ENCODE data around the gene FAM228A.

FAM228A gene

DNA sequence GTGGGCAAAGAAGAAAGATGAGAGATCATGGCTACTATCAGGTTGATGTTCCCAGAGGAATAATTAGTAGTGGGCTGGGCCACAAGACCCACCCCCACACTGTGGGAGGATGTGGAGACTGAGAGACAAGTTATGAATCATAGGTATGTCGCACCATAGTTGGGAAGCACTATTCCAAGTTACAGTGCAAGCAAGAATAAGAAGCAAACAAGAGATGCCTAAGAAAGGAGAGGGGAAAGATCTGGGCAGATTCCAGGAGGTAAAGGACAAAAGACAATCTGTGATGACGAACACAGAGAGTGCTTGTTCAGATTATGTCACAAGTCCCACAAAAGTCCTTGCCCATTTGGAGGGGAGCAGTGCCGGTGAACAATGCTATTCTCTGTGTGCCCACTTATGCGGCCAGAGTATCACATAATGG is 56.6 kb downstream of the FAM228A start:
- Histone ChIP-seq H3K27me3 (ENCODE audit: insufficient read depth, low read depth, severe bottlenecking) (no peaks in the 10 kb centered on the region), H3K4me3 (ENCODE audit: low read depth, low read length) (no peak overlapping the region), H3K9me3 (ENCODE audit: severe bottlenecking) (no peaks in the 10 kb centered on the region), H3K36me3 (no peaks in the 10 kb centered on the region), H3K27ac (no peak overlapping the region)
- TF ChIP-seq CTCF (IDR thresholded peaks at IDR 0.05; ENCODE audit: low read depth, low read length): no peak
- DNase-seq: no peak

- no peak for TF ChIP-seq CTCF (IDR thresholded peaks at IDR 0.05; ENCODE audit: low read depth, low read length)
- no peaks in the 10 kb centered on the region for H3K27me3 ChIP-seq (ENCODE audit: insufficient read depth, low read depth, severe bottlenecking)
- no peak overlapping the region for H3K4me3 ChIP-seq (ENCODE audit: low read depth, low read length)
- DNase-seq: no peak
- no peaks in the 10 kb centered on the region for H3K36me3 ChIP-seq
- H3K27ac ChIP-seq: no peak overlapping the region
- no peaks in the 10 kb centered on the region for H3K9me3 ChIP-seq (ENCODE audit: severe bottlenecking)
Measured at GRCh38 chr2:24233321-24233720, 58.5 kb downstream of the FAM228A start.

- TF ChIP-seq CTCF (IDR thresholded peaks at IDR 0.05; ENCODE audit: low read depth, low read length): no peak
- no peaks in the 10 kb centered on the region for H3K36me3 ChIP-seq
- no peak overlapping the region for H3K4me3 ChIP-seq (ENCODE audit: low read depth, low read length)
Measured at GRCh38 chr2:24237313-24237712, 62.5 kb downstream of the FAM228A start.

DNA sequence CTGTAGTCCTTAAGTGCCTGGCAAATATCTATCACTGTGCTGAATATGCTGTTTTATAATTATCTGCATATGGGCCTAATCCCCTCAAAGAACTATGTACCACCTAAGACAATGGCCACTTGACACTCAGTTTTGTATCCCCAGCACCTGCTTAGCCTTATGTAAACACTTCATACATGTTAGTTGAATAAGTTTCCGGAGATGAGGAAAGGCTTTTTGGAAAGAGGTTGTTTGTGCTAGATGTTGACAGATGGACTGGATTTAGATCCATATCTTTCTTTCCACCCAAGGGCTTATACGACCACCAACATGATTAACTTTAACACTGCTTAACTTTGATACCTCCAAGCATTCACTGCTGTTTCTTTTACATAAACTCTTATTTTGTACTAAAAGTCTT is 63.3 kb downstream of the FAM228A start:
- no peak overlapping the region for H3K4me3 ChIP-seq (ENCODE audit: low read depth, low read length)
- no peak for TF ChIP-seq CTCF (IDR thresholded peaks at IDR 0.05; ENCODE audit: low read depth, low read length)
- no peaks in the 10 kb centered on the region for H3K36me3 ChIP-seq
- no peaks in the 10 kb centered on the region for H3K27me3 ChIP-seq (ENCODE audit: insufficient read depth, low read depth, severe bottlenecking)
- H3K9me3 ChIP-seq (ENCODE audit: severe bottlenecking): no peaks in the 10 kb centered on the region
- no peak for DNase-seq
- no peak overlapping the region for H3K27ac ChIP-seq

More at GRCh38 chr2:24237313-24237712, 62.5 kb downstream of the FAM228A start:
- no peaks in the 10 kb centered on the region for H3K27me3 ChIP-seq (ENCODE audit: insufficient read depth, low read depth, severe bottlenecking)
- no peak overlapping the region for H3K27ac ChIP-seq
- H3K9me3 ChIP-seq (ENCODE audit: severe bottlenecking): no peaks in the 10 kb centered on the region
- DNase-seq: no peak

DNA sequence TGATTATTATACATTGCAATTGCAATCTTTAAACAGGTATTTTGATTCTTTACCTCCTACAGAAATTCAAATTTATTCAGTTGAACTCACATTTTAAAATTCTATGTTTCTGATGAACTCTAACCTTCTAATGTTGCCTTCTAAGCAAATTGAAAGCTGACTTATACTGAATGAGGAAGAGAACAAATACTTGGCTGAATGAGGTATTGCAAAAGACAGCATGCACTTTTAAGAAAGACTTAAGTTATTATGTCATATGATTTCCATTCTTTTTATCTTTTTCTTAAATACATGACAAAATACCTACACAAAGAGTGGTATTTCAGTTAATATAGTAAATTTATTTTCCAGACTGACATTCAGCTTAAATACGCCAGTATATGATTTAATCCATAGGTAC is 64.7 kb downstream of the FAM228A start:
- H3K4me3 ChIP-seq (ENCODE audit: low read depth, low read length): no peak overlapping the region
- H3K36me3 ChIP-seq: no peaks in the 10 kb centered on the region
- H3K27ac ChIP-seq: no peak overlapping the region
- H3K27me3 ChIP-seq (ENCODE audit: insufficient read depth, low read depth, severe bottlenecking): no peaks in the 10 kb centered on the region
- no peak for DNase-seq
- TF ChIP-seq CTCF (IDR thresholded peaks at IDR 0.05; ENCODE audit: low read depth, low read length): no peak
- no peaks in the 10 kb centered on the region for H3K9me3 ChIP-seq (ENCODE audit: severe bottlenecking)
